WTC11 (cell line): ENCODE results near the gene RAB35.

Experiments used
- FOXP1 ChIP-seq: sonication (generic); formaldehyde crosslinking; IDR thresholded peaks from 2 replicates; pipeline ENCODE4 v1.8.0; 2022; ENCODE audit warnings: missing genetic modification reagents, mild to moderate bottlenecking, moderate library complexity, borderline replicate concordance
- NFE2L1 ChIP-seq: sonication (generic); formaldehyde crosslinking; IDR thresholded peaks from 2 replicates; pipeline ENCODE4 v1.8.1; 2023; ENCODE audit warnings: missing genetic modification reagents
- NR3C1 ChIP-seq: sonication (generic); formaldehyde crosslinking; conservative IDR thresholded peaks from 2 replicates; pipeline ENCODE4 v1.8.1; 2023; ENCODE audit warnings: low read depth, mild to moderate bottlenecking, missing genetic modification reagents

GRCh38 chr12:120117961-120118320 lies 1.4 kb upstream of the RAB35 start:
- TF ChIP-seq FOXP1 (no peak), NFE2L1 (no peak), NR3C1 (CRISPR knock-in tag) (no peak)
